Vagina (tissue), 2 donors: Measurements from ENCODE around the gene TPRG1L. TPM values are rescaled to one million over a fixed set of nuclear protein-coding genes. Genes with fewer than 3 reads are reported as not detected.

Experiments
- DNase-seq, 2 donors: peaks; one replicate each; pipeline ENCODE4 v3.0.0-alpha.2; 2017; ENCODE audit errors: extremely low spot score in 2 of 2
- H3K27ac ChIP-seq: fragments of 200-600 bp; sonication (generic); one replicate; pipeline ENCODE4 v1.5.1; 2019
- H3K27me3 ChIP-seq: fragments of 200-600 bp; sonication (generic); one replicate; pipeline ENCODE4 v1.5.1; 2019
- H3K36me3 ChIP-seq, 2 donors: fragments of 200-600 bp; sonication (generic); one replicate each; pipeline ENCODE4 v1.5.1; 2017 to 2019
- H3K4me1 ChIP-seq: fragments of 200-600 bp; sonication (generic); one replicate; pipeline ENCODE4 v1.5.1; 2019
- H3K4me3 ChIP-seq, 2 donors: fragments of 200-600 bp; sonication (generic); 1 replicate in 1 of 2; 2 replicates in 1 of 2; pipeline ENCODE4 v1.5.1; 2016 to 2019
- H3K9me3 ChIP-seq: fragments of 200-600 bp; sonication (generic); one replicate; pipeline ENCODE4 v1.5.1; 2019
- POLR2A ChIP-seq, 2 donors: fragments of 450-650 bp; IDR thresholded peaks; one replicate each; pipeline ENCODE4 v1.6.1; 2017; ENCODE audit warnings: antibody characterized with exemption in 2 of 2, mild to moderate bottlenecking in 2 of 2, moderate library complexity in 2 of 2
- POLR2AphosphoS5 ChIP-seq, 2 donors: sonication (generic); formaldehyde crosslinking; IDR thresholded peaks; one replicate each; pipeline ENCODE4 v1.9.0; 2017; ENCODE audit warnings: antibody characterized with exemption in 2 of 2, mild to moderate bottlenecking in 2 of 2, low read depth in 1 of 2; ENCODE audit not compliant: insufficient read depth in 1 of 2
- intact Hi-C: fragments of 100-400 bp; cut with DNase I; formaldehyde crosslinking; loops from one replicate; pipeline ENCODE4 v1.15.1; 2023
- total RNA-seq: library from RNA; depleted of rRNA; stranded (reverse); fragments of >200 nt; gene quantifications from one replicate; pipeline ENCODE4 v1.2.3, GENCODE V29; 2016
- TF ChIP-seq, protein P1 (sequence below), 3 experiments: fragments of 450-650 bp in 2 of 3; fragments of 200-600 bp in 1 of 3; sonication (generic) in 1 of 3; IDR thresholded peaks; one replicate each; pipeline ENCODE4 v1.5.1; 2017 to 2019; ENCODE audit warnings: antibody characterized with exemption in 3 of 3, mild to moderate bottlenecking in 2 of 3, moderate library complexity in 2 of 3

The TPRG1L gene
- total RNA-seq, 1 donor from 2014 or later: 44.9 TPM

DNA sequence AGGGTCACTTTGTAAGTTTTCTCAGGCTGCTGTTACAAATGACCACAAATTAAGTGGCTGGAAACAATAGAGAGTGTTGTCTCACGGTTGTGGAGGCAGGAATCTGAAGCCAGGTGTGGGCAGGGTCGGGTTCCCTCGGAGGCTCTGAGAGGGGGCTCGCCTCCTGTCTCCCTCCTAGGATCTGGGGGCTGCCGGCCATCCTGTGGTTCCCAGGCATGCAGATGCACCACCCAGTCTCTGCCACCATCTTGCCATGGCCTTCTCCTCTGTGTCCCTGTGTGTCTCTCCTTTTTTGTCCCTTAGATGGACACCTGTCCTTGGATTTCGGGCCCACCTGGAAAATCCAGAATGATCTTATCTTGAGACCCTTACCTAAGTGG, 32.3 kb downstream of the TPRG1L start:
- Histone ChIP-seq H3K4me1 (peaks cover under 1% of the 10 kb centered on the region), H3K27ac (no peak overlapping the region), H3K27me3 (no peaks in the 10 kb centered on the region), H3K36me3 (no peaks in the 10 kb centered on the region), H3K4me3 (no peak overlapping the region), H3K9me3 (no peaks in the 10 kb centered on the region)
- intact Hi-C loops: no loop called here
- DNase-seq: no peak
- TF ChIP-seq, protein P1, sequence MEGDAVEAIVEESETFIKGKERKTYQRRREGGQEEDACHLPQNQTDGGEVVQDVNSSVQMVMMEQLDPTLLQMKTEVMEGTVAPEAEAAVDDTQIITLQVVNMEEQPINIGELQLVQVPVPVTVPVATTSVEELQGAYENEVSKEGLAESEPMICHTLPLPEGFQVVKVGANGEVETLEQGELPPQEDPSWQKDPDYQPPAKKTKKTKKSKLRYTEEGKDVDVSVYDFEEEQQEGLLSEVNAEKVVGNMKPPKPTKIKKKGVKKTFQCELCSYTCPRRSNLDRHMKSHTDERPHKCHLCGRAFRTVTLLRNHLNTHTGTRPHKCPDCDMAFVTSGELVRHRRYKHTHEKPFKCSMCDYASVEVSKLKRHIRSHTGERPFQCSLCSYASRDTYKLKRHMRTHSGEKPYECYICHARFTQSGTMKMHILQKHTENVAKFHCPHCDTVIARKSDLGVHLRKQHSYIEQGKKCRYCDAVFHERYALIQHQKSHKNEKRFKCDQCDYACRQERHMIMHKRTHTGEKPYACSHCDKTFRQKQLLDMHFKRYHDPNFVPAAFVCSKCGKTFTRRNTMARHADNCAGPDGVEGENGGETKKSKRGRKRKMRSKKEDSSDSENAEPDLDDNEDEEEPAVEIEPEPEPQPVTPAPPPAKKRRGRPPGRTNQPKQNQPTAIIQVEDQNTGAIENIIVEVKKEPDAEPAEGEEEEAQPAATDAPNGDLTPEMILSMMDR (IDR thresholded peaks at IDR 0.05): no peak
- TF ChIP-seq POLR2A (IDR thresholded peaks at IDR 0.05) (no peak), POLR2AphosphoS5 (IDR thresholded peaks at IDR 0.05; ENCODE audit: insufficient read depth in 1 of 2, low read depth in 1 of 2) (no peak)

DNA sequence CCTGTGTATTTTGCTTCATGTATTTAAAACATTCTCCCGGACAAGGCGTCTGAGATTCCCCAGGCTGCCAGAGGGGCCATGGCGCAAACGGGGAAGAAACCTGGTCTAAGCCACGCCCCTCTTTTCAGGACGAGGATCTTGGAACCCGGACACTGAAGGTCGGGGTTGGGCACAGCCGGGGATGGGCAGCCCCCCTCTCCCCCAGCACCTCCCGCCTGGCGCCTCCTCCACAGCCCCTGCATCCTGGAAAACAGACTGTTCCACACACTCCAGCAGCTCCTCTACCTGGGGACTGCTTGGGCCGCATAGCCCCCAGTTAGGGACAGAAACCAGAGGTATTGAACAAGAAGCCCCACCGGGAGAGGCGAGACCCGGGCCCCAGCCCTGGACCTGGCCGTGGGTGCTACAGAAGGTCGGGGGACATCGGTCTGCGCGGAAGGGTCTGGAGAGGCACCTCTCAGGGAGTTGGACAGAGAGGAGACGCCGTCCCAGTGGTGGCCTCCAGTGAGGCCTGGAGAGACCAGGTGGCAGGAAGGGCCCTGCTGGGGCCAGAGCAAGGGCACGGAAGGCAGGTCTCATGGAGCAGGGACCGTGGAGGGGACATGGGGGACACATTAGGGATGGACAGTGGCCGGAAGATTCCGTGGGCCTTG, 32.9 kb downstream of the TPRG1L start:
- Histone ChIP-seq H3K27me3 (no peaks in the 10 kb centered on the region), H3K4me1 (no peaks in the 10 kb centered on the region), H3K9me3 (no peaks in the 10 kb centered on the region), H3K27ac (no peak overlapping the region), H3K36me3 (no peaks in the 10 kb centered on the region), H3K4me3 (no peak overlapping the region)
- TF ChIP-seq POLR2A (IDR thresholded peaks at IDR 0.05): no peak
- TF ChIP-seq, protein P1 (IDR thresholded peaks at IDR 0.05): no peak
- TF ChIP-seq POLR2AphosphoS5 (IDR thresholded peaks at IDR 0.05; ENCODE audit: insufficient read depth in 1 of 2, low read depth in 1 of 2): no peak
- DNase-seq: no peak
- intact Hi-C loops: no loop called here

DNA sequence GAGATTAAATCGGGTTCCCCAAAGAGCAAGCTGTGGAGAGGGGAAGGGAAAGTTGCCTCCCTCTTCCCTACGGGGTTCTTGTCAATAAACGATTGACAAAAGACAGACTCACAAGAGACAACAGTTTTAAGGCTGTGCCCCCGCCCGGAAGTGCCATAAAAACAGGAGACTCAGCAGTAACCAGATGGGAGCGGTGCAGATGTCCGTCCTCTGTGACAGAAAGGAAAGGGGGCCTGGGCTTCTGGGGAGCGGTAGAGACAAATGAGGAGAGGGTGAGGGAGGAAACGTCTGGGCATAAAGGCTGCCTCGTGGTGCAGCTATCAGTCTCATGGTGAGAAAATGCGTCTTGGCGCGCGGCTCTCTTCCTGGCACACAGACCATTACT, 33.4 kb downstream of the TPRG1L start:
- TF ChIP-seq POLR2AphosphoS5 (IDR thresholded peaks at IDR 0.05; ENCODE audit: insufficient read depth in 1 of 2, low read depth in 1 of 2): no peak
- TF ChIP-seq, protein P1 (IDR thresholded peaks at IDR 0.05): no peak
- TF ChIP-seq POLR2A (IDR thresholded peaks at IDR 0.05): no peak
- Histone ChIP-seq H3K4me1 (no peaks in the 10 kb centered on the region), H3K27ac (no peak overlapping the region), H3K36me3 (no peaks in the 10 kb centered on the region), H3K27me3 (no peaks in the 10 kb centered on the region), H3K9me3 (no peaks in the 10 kb centered on the region), H3K4me3 (no peak overlapping the region)
- intact Hi-C loops: no loop called here
- no peak for DNase-seq

DNA sequence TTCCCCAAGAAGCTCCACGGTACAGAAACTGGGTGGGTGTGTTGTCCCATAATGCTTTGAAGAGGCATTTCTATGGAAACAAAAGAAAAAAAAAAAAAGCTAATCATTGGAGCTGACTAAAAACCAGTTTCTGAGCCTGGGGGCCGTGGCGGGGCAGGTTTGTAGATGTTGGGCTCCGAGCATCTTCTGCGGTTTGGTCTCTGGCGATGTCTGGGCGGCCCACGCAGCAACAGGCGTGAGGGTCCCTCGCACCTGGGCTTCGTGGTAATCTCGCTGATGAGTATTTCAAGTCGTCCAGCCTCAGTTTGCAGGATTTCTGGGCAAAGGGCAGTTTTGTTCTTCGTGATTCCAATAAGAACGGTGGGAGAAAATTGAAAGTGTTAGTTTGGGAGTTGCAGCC, 34.3 kb downstream of the TPRG1L start:
- Histone ChIP-seq H3K36me3 (no peaks in the 10 kb centered on the region), H3K27ac (no peak overlapping the region), H3K9me3 (no peaks in the 10 kb centered on the region), H3K27me3 (no peaks in the 10 kb centered on the region), H3K4me1 (no peaks in the 10 kb centered on the region), H3K4me3 (no peak overlapping the region)
- TF ChIP-seq, protein P1 (IDR thresholded peaks at IDR 0.05): no peak
- TF ChIP-seq POLR2A (IDR thresholded peaks at IDR 0.05): no peak
- no peak for TF ChIP-seq POLR2AphosphoS5 (IDR thresholded peaks at IDR 0.05; ENCODE audit: insufficient read depth in 1 of 2, low read depth in 1 of 2)
- no peak for DNase-seq
- intact Hi-C loops: no loop called here

DNA sequence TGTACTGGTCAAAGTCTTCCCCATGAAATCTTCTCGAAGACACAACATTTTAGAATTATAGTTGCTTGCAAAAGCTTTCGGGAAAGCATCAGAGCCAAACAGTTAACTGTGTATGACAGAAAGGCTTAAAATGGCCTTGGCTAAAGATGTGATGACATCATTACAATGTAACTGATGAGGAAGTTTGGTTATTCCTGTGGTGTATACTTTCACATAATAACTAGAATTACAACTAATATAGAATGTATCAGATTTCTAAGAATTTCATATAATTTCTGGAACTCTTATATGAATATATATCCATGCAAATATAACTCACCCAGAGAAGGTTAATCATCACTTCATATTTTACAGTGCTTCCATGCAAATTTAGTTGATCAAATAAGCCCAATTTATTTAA, 35.9 kb downstream of the TPRG1L start:
- no peak for DNase-seq

More for the DNA sequence above, 35.9 kb downstream of the TPRG1L start:
- TF ChIP-seq POLR2AphosphoS5 (IDR thresholded peaks at IDR 0.05; ENCODE audit: insufficient read depth in 1 of 2, low read depth in 1 of 2) (no peak), POLR2A (IDR thresholded peaks at IDR 0.05) (no peak)
- TF ChIP-seq, protein P1 (IDR thresholded peaks at IDR 0.05): no peak
- H3K4me1 ChIP-seq: no peaks in the 10 kb centered on the region
- no peak overlapping the region for H3K4me3 ChIP-seq
- no peak overlapping the region for H3K27ac ChIP-seq
- H3K9me3 ChIP-seq: no peaks in the 10 kb centered on the region
- intact Hi-C loops: no loop called here
- H3K27me3 ChIP-seq: no peaks in the 10 kb centered on the region
- H3K36me3 ChIP-seq: no peaks in the 10 kb centered on the region
